ENCODE results near the gene KCNQ1. TPM values are rescaled to one million over a fixed set of nuclear protein-coding genes. Genes with fewer than 3 reads are reported as not detected.

The KCNQ1 gene
- polyA plus RNA-seq, 1 of the 3 experiments (the other 2 are of a cell fraction), result 0.05 TPM

DNA sequence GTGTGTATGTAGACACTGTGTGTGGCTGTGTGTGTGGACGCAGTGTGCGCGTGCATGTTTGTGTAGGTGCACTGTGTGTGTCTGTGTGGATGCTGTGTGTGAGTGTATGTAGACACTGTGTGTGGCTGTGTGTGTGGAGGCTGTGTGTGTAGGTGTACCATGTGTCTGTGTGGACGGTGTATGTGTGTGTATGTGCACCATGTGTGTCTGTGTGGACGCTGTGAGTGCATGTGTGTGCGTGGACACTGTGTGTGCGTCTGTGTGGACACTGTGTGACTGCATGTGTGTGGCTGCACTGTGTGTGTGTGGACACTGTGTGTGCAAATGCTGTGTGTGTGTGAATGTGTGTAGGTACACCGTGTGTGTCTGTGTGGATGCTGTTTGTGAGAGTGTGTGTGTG lies 10.8 kb upstream of the KCNQ1 start (continued):
- TF ChIP-seq, protein P1, sequence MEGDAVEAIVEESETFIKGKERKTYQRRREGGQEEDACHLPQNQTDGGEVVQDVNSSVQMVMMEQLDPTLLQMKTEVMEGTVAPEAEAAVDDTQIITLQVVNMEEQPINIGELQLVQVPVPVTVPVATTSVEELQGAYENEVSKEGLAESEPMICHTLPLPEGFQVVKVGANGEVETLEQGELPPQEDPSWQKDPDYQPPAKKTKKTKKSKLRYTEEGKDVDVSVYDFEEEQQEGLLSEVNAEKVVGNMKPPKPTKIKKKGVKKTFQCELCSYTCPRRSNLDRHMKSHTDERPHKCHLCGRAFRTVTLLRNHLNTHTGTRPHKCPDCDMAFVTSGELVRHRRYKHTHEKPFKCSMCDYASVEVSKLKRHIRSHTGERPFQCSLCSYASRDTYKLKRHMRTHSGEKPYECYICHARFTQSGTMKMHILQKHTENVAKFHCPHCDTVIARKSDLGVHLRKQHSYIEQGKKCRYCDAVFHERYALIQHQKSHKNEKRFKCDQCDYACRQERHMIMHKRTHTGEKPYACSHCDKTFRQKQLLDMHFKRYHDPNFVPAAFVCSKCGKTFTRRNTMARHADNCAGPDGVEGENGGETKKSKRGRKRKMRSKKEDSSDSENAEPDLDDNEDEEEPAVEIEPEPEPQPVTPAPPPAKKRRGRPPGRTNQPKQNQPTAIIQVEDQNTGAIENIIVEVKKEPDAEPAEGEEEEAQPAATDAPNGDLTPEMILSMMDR (IDR thresholded peaks at IDR 0.05), result no peak

DNA sequence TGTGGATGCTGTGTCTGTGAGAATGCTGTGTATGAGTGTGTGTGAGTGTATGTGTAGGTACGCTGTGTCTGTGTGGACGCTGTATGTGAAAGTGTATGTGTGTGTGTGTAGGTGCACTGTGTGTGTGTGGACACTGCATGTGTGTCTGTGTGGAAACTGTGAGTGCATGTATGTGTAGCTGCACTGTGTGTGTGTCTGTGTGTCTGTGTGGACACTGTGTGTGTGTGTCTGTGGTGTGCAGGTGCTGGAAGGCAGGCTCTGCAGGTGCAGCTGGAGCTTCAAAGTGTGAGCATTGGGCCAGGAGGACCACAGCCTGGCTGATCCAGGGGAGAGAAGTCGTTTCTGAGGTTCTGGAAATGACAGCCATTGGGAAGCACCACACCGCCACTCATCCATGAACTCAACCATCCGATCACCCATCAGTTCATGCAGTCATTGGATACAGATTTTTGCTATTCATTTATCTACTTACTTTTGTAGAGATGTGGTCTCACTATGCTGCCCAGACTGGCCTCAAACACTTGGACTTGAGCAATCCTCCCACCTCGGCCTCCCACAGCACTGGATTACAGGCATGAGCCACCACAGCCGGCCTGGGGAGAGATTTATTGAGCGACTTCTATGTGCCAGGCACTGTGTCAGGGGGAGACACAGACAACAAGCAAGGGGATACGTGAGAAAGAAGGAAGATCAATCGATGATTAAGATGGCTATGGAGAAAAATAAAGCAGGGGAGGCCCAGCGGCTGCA lies 10.1 kb upstream of the KCNQ1 start:
- no peak for DNase-seq
- Histone ChIP-seq H4K20me1 (ENCODE audit: insufficient read depth) (no peaks in the 10 kb centered on the region), H3K27me3 (ENCODE audit: insufficient read depth) (no peaks in the 10 kb centered on the region), H3K9ac (no peak overlapping the region), H3K79me2 (ENCODE audit: insufficient read depth) (no peaks in the 10 kb centered on the region), H3F3A (replicated peaks; ENCODE audit: insufficient read depth) (no peaks in the 10 kb centered on the region), H3K9me3 (no peaks in the 10 kb centered on the region), H3K4me3 (ENCODE audit: low read depth in 2 of 2, low read length in 1 of 2) (no peak overlapping the region), H3K4me1 (ENCODE audit: control insufficient read depth in 1 of 2, insufficient read depth in 2 of 2, low read depth in 1 of 2, low read length in 1 of 2) (no peaks in the 10 kb centered on the region), H3K9me2 (no peaks in the 10 kb centered on the region), H3K27ac (ENCODE audit: low read depth in 2 of 2, low read length in 1 of 2) (no peak overlapping the region), H3K4me2 (no peak overlapping the region), H2AFZ (ENCODE audit: low read depth) (no peak overlapping the region), H3K36me3 (replicated peaks in 1 of 2; ENCODE audit: control insufficient read depth in 1 of 2, insufficient read depth in 2 of 2, low read length in 1 of 2) (no peaks in the 10 kb centered on the region)
- TF ChIP-seq FOXM1 (IDR thresholded peaks at IDR 0.05; ENCODE audit: low read depth), result no peak
- TF ChIP-seq, protein P2, sequence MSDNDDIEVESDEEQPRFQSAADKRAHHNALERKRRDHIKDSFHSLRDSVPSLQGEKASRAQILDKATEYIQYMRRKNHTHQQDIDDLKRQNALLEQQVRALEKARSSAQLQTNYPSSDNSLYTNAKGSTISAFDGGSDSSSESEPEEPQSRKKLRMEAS (IDR thresholded peaks at IDR 0.05; ENCODE audit: low read depth), result no peak
- TF ChIP-seq GABPA (IDR thresholded peaks at IDR 0.05; ENCODE audit: low read depth), result no peak
- no peak for TF ChIP-seq JUND (IDR thresholded peaks at IDR 0.05)
- no peak for TF ChIP-seq NRF1 (IDR thresholded peaks at IDR 0.05; ENCODE audit: low read depth, low read length)
- POLR2A ChIA-PET, result no interaction called here
- CTCF ChIA-PET, result no interaction called here
- 49% methylated on average over 11 of the region's 11 CpGs for WGBS (ENCODE audit: low lambda C conversion rate)

DNA sequence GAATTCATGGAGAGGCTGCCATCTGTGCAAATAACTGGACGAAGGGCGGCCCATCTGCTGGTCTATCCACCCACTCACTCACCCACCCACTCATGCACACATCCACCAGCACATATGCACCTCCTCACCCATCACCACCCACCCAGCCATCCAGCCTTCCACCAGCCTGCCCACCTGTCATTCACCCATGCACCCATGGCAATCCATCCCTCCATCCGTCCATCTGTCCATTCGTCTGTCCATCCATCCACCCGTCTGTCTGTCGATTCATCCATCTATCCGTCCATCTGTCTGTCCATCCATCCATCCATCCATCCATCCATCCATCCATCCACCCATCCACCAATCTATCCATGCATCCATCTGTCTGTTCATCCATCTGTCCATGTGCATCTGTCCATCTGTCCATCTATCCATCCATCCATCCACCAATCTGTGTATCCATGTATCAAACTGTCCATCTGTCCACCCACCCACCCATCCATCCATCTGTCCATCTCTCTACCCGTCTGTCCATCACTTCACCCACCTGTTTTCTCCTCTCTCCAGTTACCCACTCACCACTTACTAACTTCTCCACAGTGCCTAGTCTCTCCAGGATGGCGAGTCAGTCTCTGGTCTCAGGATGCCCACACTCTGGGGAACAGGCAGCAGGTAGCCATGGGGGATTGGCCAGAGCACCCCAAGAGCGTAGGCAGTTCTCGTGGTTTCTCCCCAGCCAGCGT lies 9.4 kb upstream of the KCNQ1 start:
- ChIA-PET POLR2A (no interaction called here), CTCF (interaction anchor here (1.1 to 3.3 kb wide), 2 partner anchors 9 to 15 kb away, joined by 3 to 16 read pairs; partner anchors contain the start of gene KCNQ1)
- no peak for DNase-seq

More for the DNA sequence above, 9.4 kb upstream of the KCNQ1 start:
- Histone ChIP-seq H3K9ac (no peak overlapping the region), H3K79me2 (ENCODE audit: insufficient read depth) (no peaks in the 10 kb centered on the region), H3K36me3 (replicated peaks in 1 of 2; ENCODE audit: control insufficient read depth in 1 of 2, insufficient read depth in 2 of 2, low read length in 1 of 2) (no peaks in the 10 kb centered on the region), H4K20me1 (ENCODE audit: insufficient read depth) (no peaks in the 10 kb centered on the region), H3K4me2 (no peak overlapping the region), H3K4me3 (ENCODE audit: low read depth in 2 of 2, low read length in 1 of 2) (no peak overlapping the region), H3K27me3 (ENCODE audit: insufficient read depth) (no peaks in the 10 kb centered on the region), H3K9me2 (no peaks in the 10 kb centered on the region), H3K4me1 (ENCODE audit: control insufficient read depth in 1 of 2, insufficient read depth in 2 of 2, low read depth in 1 of 2, low read length in 1 of 2) (no peaks in the 10 kb centered on the region), H3K27ac (ENCODE audit: low read depth in 2 of 2, low read length in 1 of 2) (no peak overlapping the region), H3F3A (replicated peaks; ENCODE audit: insufficient read depth) (no peaks in the 10 kb centered on the region), H2AFZ (ENCODE audit: low read depth) (no peak overlapping the region), H3K9me3 (no peaks in the 10 kb centered on the region)
- WGBS (ENCODE audit: low lambda C conversion rate), result 37% methylated on average over 9 of the region's 12 CpGs
- TF ChIP-seq POLR2AphosphoS5 (IDR thresholded peaks at IDR 0.05; ENCODE audit: low read depth, low read length) (no peak), RCOR1 (IDR thresholded peaks at IDR 0.05; ENCODE audit: low read length) (no peak), GATA2 (CRISPR knock-in tag; IDR thresholded peaks at IDR 0.05) (no peak), MEF2A (IDR thresholded peaks at IDR 0.05; ENCODE audit: borderline replicate concordance, low read depth) (no peak), ELF1 (IDR thresholded peaks at IDR 0.05) (no peak)
- TF ChIP-seq, protein P3, sequence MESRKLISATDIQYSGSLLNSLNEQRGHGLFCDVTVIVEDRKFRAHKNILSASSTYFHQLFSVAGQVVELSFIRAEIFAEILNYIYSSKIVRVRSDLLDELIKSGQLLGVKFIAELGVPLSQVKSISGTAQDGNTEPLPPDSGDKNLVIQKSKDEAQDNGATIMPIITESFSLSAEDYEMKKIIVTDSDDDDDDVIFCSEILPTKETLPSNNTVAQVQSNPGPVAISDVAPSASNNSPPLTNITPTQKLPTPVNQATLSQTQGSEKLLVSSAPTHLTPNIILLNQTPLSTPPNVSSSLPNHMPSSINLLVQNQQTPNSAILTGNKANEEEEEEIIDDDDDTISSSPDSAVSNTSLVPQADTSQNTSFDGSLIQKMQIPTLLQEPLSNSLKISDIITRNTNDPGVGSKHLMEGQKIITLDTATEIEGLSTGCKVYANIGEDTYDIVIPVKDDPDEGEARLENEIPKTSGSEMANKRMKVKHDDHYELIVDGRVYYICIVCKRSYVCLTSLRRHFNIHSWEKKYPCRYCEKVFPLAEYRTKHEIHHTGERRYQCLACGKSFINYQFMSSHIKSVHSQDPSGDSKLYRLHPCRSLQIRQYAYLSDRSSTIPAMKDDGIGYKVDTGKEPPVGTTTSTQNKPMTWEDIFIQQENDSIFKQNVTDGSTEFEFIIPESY (IDR thresholded peaks at IDR 0.05; ENCODE audit: borderline replicate concordance, low read depth), result no peak
- TF ChIP-seq, protein P4, sequence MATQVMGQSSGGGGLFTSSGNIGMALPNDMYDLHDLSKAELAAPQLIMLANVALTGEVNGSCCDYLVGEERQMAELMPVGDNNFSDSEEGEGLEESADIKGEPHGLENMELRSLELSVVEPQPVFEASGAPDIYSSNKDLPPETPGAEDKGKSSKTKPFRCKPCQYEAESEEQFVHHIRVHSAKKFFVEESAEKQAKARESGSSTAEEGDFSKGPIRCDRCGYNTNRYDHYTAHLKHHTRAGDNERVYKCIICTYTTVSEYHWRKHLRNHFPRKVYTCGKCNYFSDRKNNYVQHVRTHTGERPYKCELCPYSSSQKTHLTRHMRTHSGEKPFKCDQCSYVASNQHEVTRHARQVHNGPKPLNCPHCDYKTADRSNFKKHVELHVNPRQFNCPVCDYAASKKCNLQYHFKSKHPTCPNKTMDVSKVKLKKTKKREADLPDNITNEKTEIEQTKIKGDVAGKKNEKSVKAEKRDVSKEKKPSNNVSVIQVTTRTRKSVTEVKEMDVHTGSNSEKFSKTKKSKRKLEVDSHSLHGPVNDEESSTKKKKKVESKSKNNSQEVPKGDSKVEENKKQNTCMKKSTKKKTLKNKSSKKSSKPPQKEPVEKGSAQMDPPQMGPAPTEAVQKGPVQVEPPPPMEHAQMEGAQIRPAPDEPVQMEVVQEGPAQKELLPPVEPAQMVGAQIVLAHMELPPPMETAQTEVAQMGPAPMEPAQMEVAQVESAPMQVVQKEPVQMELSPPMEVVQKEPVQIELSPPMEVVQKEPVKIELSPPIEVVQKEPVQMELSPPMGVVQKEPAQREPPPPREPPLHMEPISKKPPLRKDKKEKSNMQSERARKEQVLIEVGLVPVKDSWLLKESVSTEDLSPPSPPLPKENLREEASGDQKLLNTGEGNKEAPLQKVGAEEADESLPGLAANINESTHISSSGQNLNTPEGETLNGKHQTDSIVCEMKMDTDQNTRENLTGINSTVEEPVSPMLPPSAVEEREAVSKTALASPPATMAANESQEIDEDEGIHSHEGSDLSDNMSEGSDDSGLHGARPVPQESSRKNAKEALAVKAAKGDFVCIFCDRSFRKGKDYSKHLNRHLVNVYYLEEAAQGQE (IDR thresholded peaks at IDR 0.05; ENCODE audit: low read depth, low read length), result no peak
- TF ChIP-seq, protein P5, sequence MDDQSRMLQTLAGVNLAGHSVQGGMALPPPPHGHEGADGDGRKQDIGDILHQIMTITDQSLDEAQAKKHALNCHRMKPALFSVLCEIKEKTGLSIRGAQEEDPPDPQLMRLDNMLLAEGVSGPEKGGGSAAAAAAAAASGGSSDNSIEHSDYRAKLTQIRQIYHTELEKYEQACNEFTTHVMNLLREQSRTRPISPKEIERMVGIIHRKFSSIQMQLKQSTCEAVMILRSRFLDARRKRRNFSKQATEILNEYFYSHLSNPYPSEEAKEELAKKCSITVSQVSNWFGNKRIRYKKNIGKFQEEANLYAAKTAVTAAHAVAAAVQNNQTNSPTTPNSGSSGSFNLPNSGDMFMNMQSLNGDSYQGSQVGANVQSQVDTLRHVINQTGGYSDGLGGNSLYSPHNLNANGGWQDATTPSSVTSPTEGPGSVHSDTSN (IDR thresholded peaks at IDR 0.05), result no peak

Data from SK-N-SH (cell line).